GM18526 (cell line): ENCODE results near the gene WBP1L.

Source experiments
- POLR2A ChIP-seq: IDR thresholded peaks from 3 replicates; pipeline ENCODE4 v1.6.1; 2011; ENCODE audit not compliant: insufficient read length; ENCODE audit errors: extremely low read depth

WBP1L gene

GRCh38 chr10:102743588-102744373, at the start of gene WBP1L:
WBP1L (plus strand) TSS chr10:102743948; CDS start chr10:102744054, 106 bp downstream.
- peak; percentile 75 for TF ChIP-seq POLR2A

DNA sequence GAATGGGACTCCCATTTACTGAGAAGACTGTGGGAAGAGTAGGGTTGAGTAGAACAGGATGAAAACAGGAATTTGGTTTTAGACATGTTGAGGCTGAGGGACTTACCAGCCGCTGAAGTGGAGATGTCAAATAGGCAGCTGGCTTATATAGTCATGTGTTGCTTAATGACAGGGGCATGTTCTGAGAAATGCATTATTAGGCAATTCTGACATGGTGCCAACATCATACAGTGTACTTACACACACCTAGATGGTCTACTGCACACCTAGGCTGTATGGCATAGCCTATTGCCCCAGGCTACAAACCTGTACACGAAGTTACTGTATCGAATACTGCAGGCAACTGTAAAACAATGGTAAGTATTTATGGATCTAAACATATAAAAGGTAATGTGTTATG, 47.0 kb upstream of the WBP1L start:
- no peak for TF ChIP-seq POLR2A

GRCh38 chr10:102698894-102699293, 44.9 kb upstream of the WBP1L start:
- TF ChIP-seq POLR2A: no peak

DNA sequence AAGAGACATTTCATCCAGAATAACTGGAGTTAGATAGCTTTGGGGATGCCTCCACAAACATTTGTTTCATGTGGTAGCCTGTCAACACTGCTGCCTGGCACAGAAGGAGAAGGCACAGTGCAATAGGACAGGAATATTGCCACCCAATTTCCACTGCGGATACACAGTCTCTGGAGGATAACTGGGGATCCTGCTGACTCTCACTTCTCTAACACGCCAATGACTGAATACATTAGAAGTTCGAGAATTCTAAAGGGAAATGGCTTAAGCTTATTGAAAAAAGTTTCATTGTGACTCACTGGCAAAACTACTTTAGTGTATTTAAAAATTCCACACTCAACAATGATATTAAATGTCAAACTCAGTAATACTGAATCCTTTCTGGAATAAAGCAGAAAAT, 42.5 kb upstream of the WBP1L start:
- TF ChIP-seq POLR2A: no peak

- TF ChIP-seq POLR2A: no peak
These were observed 42.0 kb upstream of the WBP1L start for GRCh38 chr10:102701796-102702195.

GRCh38 chr10:102702742-102703141, 41.0 kb upstream of the WBP1L start:
- no peak for TF ChIP-seq POLR2A

- TF ChIP-seq POLR2A: no peak
These were observed 38.8 kb upstream of the WBP1L start for GRCh38 chr10:102704915-102705314.

GRCh38 chr10:102705531-102705930, 38.2 kb upstream of the WBP1L start:
- TF ChIP-seq POLR2A: no peak

GRCh38 chr10:102710609-102711008, 33.1 kb upstream of the WBP1L start:
- no peak for TF ChIP-seq POLR2A

GRCh38 chr10:102712089-102712488, 31.7 kb upstream of the WBP1L start:
- peak; percentile 17 for TF ChIP-seq POLR2A

DNA sequence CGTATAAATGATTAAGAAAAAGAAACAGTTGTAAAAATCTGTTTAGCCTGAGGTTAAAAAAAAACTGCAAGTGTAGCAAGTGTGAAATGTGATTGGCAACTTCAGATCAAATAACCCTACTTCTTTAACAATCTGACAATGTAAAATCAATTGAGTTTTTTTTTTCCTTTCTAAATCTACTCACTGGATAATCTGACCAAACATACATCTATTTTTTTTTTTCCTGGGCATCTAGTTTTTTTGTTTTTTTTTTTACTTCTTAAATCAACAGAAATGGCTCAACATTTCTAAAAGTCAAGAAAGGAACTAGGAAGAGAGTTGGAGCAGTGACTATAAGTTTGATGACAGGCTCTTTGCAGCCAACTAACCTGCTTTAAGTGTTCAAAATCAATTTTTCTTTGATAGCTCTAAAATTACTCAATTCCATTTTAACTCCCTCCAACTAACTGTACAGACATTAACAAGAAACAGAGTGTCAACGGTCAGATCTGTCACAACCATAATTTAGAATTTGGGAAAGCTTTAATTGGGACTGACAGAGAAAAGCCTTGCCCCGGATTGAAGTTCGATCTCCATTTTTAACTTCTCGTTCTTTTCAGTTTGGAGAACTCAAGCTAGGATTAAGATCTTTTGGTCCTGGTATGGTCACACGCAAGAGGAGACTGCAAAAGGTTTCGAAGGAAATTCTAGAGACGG, 30.8 kb upstream of the WBP1L start:
- TF ChIP-seq POLR2A: no peak

GRCh38 chr10:102713539-102713813, 30.3 kb upstream of the WBP1L start:
- peak; percentile 56 for TF ChIP-seq POLR2A

DNA sequence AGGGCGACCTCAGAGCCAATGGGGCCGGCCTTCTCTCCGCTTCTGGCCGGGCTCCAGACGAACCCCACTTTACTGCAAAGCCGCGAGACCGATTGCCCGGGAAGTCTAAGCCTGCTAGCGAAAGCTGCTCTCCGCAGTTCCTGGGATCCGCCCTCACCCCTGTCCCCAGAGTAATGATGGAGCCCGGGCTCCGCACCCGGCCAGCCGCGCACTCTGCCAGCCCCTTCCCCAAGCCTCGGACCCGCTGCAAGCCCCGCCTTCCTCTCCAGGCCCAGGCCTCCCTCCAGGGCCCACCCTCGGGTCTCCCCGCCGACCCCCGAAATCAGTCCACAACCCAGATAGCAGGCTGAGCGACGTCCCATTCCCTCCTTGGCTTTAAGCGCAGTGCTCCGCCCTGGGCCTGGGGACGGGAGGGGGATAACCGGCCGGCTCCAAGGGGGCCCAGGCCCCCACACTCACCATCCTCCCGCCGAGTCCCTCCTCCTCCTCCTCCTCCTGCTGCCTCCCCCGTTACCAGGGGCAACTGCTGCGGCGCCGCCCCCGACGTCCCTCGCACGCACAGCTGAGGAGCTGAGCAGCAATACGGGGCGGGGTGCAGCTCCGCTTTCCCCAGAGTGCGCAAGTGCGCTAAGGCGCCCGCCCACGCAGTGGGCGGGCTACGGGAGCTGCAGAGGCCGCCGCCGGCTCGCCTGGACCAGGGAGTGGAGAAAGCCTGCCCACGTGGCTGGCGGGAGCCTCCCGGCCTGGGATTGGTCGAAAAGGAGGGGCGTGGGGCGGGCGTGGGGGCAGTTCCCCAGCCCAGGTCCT, 29.7 kb upstream of the WBP1L start, which contains the start of gene ARL3:
Gene ARL3 (minus strand): TSS at position 584 of the 807 bp plus-strand sequence. CDS start 122 bp downstream, at position 462.
- TF ChIP-seq POLR2A: peak; percentile 44

DNA sequence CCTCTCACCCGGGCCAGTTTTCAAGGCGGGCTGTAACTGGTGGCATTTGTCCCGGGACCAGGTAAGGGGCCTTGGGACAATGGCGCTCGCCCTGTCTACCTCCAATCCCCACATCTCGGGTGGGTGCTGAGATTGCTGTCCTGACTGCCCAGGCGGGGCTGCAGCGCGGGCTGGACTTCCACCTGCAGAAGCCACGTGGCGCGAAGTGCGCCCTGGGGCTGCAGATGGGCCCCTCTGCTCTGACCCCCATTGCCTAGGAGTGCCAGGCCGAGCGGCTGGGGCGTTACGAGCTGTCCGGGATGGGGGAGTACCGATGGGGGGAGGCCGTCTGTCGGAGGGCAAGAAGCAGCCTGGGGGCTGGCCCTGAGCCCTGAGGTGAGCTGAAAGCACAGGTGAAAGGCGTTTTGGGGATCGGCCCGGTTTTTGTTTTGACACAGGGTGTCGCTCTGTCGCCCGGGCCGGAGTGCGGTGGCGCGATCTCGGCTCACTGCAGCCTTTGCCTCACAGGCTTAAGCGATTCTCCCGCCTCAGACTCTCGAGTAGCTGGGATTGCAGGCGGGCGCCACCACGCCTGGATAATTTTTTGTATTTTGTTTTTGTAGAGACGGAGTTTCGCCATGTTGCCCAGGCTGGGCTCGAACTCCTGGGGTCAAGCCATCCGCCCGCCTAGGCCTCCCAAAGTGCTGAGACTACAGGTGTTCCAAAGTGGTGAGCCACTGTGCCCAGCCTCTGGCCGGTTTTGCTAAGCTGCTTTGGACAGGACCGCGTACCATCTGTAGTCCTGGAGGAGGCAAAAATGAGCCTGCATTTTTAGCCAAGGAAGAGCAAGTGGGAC, 28.9 kb upstream of the WBP1L start, which contains the start of gene SFXN2:
Gene SFXN2 (plus strand): TSS at position 16 of the 835 bp plus-strand sequence. CDS start 12,001 bp downstream, outside the sequence.
- peak; percentile 72 for TF ChIP-seq POLR2A

DNA sequence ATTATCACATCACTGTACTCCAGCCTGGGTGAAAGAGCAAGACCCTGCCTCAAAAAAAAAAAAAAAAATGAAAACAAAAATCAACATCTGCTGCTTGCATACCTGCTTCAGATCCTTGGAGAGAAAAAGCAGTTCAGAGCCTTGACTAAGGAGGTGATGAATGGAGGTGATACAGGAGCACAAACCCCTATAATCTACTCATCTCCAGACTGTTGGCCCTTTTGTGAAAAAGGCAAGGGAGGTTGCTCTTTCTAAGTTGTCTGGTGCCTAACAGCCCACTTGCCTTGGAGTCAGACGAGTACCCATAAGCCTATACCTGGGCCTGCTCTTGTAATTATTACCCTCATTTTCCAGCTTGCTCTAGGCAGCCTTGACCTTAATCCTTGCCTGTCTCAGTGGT, 27.9 kb upstream of the WBP1L start:
- no peak for TF ChIP-seq POLR2A

- no peak for TF ChIP-seq POLR2A
These were observed 25.5 kb upstream of the WBP1L start for GRCh38 chr10:102718220-102718619.
